ENCODE measurements around the gene TRIM75. TPM values are rescaled to one million over a fixed set of nuclear protein-coding genes. Genes with fewer than 3 reads are reported as not detected.

Gene TRIM75
- total and polyA plus RNA-seq, 2 of the 13 experiments (the other 11 are each of a cell fraction or from before 2014, with no cell fraction given), result not detected

GRCh38 chr4:165053645-165054044 lies at the start of gene TRIM75 (continued):
- TF ChIP-seq ZNF784 (CRISPR knock-in tag; IDR thresholded peaks at IDR 0.05; ENCODE audit: borderline replicate concordance) (no peak), SRSF1 (optimal IDR thresholded peaks at IDR 0.05; ENCODE audit: low read depth, low read length) (no peak), ZNF552 (CRISPR knock-in tag; IDR thresholded peaks at IDR 0.05; ENCODE audit: borderline replicate concordance) (no peak), ZNF512 (CRISPR knock-in tag; IDR thresholded peaks at IDR 0.05) (no peak), TCF12 (IDR thresholded peaks at IDR 0.05) (no peak), TCF12 (CRISPR knock-in tag; IDR thresholded peaks at IDR 0.05) (no peak), ZFP37 (CRISPR knock-in tag; IDR thresholded peaks at IDR 0.05; ENCODE audit: borderline replicate concordance) (no peak)

GRCh38 chr4:165005352-165005925 lies 48.2 kb upstream of the TRIM75 start:
- peaks cover 6% of the 10 kb centered on the region; the same call in 1 of the 2 replicates for H3K4me1 ChIP-seq (ENCODE audit: insufficient read depth, low read length)
- ATAC-seq (no peak), FAIRE-seq (no peak), DNase-seq (ENCODE audit: low spot score) (no peak)
- no peak overlapping the region for H3K27ac ChIP-seq (ENCODE audit: extremely low read length, insufficient read depth, low read length)
- intact Hi-C loops (cut with micrococcal nuclease; ENCODE audit: unreplicated experiment) (no loop called here), in situ Hi-C loops (cut with HindIII; ENCODE audit: extremely low pct_ligation_motif_present, low pct_unique_long_range_greater_than_20kb) (no loop called here)
- ChIA-PET POLR2A (no interaction called here), CTCF (ENCODE audit: low intra/inter-chr PET ratio, low total read pairs) (no interaction called here)
- no peaks in the 10 kb centered on the region for H3K36me3 ChIP-seq (replicated peaks in 1 of 2; ENCODE audit: control insufficient read depth in 1 of 2, insufficient read depth in 2 of 2, low read length in 2 of 2)
- H3K9ac ChIP-seq (ENCODE audit: insufficient read depth, low read depth, low read length), result no peak overlapping the region
- H3K4me2 ChIP-seq (ENCODE audit: low read depth, low read length), result no peak overlapping the region
- WGBS (ENCODE audit: low lambda C conversion rate), result 42% methylated on average over 6 of the region's 6 CpGs
- no peaks in the 10 kb centered on the region for H3K9me3 ChIP-seq (ENCODE audit: low read length)
- BruUV-seq (replicated peaks), result no TSS peak
- no peak overlapping the region for H2AFZ ChIP-seq (ENCODE audit: low read length)
- no peaks in the 10 kb centered on the region; a peak in 1 of 5 replicates for H3K27me3 ChIP-seq (ENCODE audit: control insufficient read depth in 1 of 2, insufficient read depth in 2 of 2, low read length in 2 of 2)
- no peaks in the 10 kb centered on the region for H3K79me2 ChIP-seq (ENCODE audit: insufficient read depth, low read length)
- H4K20me1 ChIP-seq (ENCODE audit: insufficient read depth, low read length), result no peaks in the 10 kb centered on the region
- no peak overlapping the region for H3K4me3 ChIP-seq (replicated peaks in 1 of 3; ENCODE audit: insufficient read depth in 1 of 3, low read depth in 2 of 3, low read length in 3 of 3)
- TF ChIP-seq ZNF274 (CRISPR knock-in tag; IDR thresholded peaks at IDR 0.05) (no peak), MXD4 (CRISPR knock-in tag; IDR thresholded peaks at IDR 0.05) (no peak), RNF2 (conservative IDR thresholded peaks at IDR 0.05; ENCODE audit: low read depth) (no peak), TMF1 (CRISPR knock-in tag; IDR thresholded peaks at IDR 0.05; ENCODE audit: low read depth) (no peak), SNRNP70 (IDR thresholded peaks at IDR 0.05; ENCODE audit: low read depth, low read length) (no peak), SAP130 (CRISPR knock-in tag; IDR thresholded peaks at IDR 0.05; ENCODE audit: low read depth) (no peak), JUNB (CRISPR knock-in tag; IDR thresholded peaks at IDR 0.05; ENCODE audit: borderline replicate concordance) (no peak), ZNF562 (CRISPR knock-in tag; IDR thresholded peaks at IDR 0.05; ENCODE audit: borderline replicate concordance) (no peak), KAT8 (CRISPR knock-in tag; IDR thresholded peaks at IDR 0.05) (no peak), FOXM1 (CRISPR knock-in tag; IDR thresholded peaks at IDR 0.05) (no peak)
- TF ChIP-seq, protein P1, sequence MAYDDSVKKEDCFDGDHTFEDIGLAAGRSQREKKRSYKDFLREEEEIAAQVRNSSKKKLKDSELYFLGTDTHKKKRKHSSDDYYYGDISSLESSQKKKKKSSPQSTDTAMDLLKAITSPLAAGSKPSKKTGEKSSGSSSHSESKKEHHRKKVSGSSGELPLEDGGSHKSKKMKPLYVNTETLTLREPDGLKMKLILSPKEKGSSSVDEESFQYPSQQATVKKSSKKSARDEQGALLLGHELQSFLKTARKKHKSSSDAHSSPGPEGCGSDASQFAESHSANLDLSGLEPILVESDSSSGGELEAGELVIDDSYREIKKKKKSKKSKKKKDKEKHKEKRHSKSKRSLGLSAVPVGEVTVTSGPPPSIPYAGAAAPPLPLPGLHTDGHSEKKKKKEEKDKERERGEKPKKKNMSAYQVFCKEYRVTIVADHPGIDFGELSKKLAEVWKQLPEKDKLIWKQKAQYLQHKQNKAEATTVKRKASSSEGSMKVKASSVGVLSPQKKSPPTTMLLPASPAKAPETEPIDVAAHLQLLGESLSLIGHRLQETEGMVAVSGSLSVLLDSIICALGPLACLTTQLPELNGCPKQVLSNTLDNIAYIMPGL (CRISPR knock-in tag; IDR thresholded peaks at IDR 0.05; ENCODE audit: borderline replicate concordance in 1 of 2, low read depth in 1 of 2), result no peak
- TF ChIP-seq, protein P2, sequence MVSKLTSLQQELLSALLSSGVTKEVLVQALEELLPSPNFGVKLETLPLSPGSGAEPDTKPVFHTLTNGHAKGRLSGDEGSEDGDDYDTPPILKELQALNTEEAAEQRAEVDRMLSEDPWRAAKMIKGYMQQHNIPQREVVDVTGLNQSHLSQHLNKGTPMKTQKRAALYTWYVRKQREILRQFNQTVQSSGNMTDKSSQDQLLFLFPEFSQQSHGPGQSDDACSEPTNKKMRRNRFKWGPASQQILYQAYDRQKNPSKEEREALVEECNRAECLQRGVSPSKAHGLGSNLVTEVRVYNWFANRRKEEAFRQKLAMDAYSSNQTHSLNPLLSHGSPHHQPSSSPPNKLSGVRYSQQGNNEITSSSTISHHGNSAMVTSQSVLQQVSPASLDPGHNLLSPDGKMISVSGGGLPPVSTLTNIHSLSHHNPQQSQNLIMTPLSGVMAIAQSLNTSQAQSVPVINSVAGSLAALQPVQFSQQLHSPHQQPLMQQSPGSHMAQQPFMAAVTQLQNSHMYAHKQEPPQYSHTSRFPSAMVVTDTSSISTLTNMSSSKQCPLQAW (CRISPR knock-in tag; IDR thresholded peaks at IDR 0.05), result no peak
